Glutamatergic neuron (in vitro differentiated cells): ENCODE results near the gene NFIA. TPM values are rescaled to one million over a fixed set of nuclear protein-coding genes. Genes with fewer than 3 reads are reported as not detected.

Source experiments
- DNase-seq: peaks from one replicate; pipeline ENCODE4 v3.0.0; 2022
- H3K27ac Mint-ChIP-seq: one replicate; pipeline ENCODE4 v1.8.0; 2020; ENCODE audit warnings: mild to moderate bottlenecking, mixed read lengths, inconsistent platforms; ENCODE audit not compliant: unreplicated experiment
- H3K27me3 Mint-ChIP-seq: one replicate; pipeline ENCODE4 v1.8.0; 2020; ENCODE audit warnings: mild to moderate bottlenecking, moderate library complexity, mixed read lengths, inconsistent platforms; ENCODE audit not compliant: unreplicated experiment
- H3K36me3 Mint-ChIP-seq: one replicate; pipeline ENCODE4 v1.8.0; 2020; ENCODE audit warnings: mild to moderate bottlenecking, mixed read lengths, inconsistent platforms; ENCODE audit not compliant: unreplicated experiment
- H3K4me1 Mint-ChIP-seq: one replicate; pipeline ENCODE4 v1.8.0; 2020; ENCODE audit warnings: mild to moderate bottlenecking, low read depth, mixed read lengths, inconsistent platforms; ENCODE audit not compliant: unreplicated experiment
- H3K4me3 Mint-ChIP-seq: one replicate; pipeline ENCODE4 v1.8.0; 2020; ENCODE audit warnings: mild to moderate bottlenecking, mixed read lengths, inconsistent platforms; ENCODE audit not compliant: unreplicated experiment
- H3K9me3 Mint-ChIP-seq: one replicate; pipeline ENCODE4 v1.8.0; 2020; ENCODE audit warnings: mild to moderate bottlenecking, moderate library complexity, mixed read lengths, inconsistent platforms; ENCODE audit not compliant: unreplicated experiment
- CTCF ChIP-seq: fragments of 200-600 bp; sonication (generic); IDR thresholded peaks from one replicate; pipeline ENCODE4 v1.5.0; 2021; ENCODE audit not compliant: partially characterized antibody, unreplicated experiment
- total RNA-seq: library from RNA; stranded (reverse); fragmentation: NEBNext Ultra II Directional; extraction: Animal tissue kit (Norgen Biotek cat#: 25700); gene quantifications from one replicate; pipeline ENCODE4 v1.2.1, GENCODE V29; 2021; ENCODE audit not compliant: unreplicated experiment

The NFIA gene
- total RNA-seq, 1 donor from 2014 or later, result 16.4 TPM

- Mint-ChIP-seq H3K9me3 (no peaks in the 10 kb centered on the region), H3K36me3 (no peaks in the 10 kb centered on the region), H3K27me3 (no peaks in the 10 kb centered on the region), H3K4me3 (no peak overlapping the region), H3K4me1 (peaks cover 46% of the 10 kb centered on the region), H3K27ac (no peak overlapping the region)
- no peak for TF ChIP-seq CTCF
- no peak for DNase-seq
Measured at GRCh38 chr1:61204528-61204927, 122.2 kb downstream of the NFIA start.

- Mint-ChIP-seq H3K9me3 (no peaks in the 10 kb centered on the region), H3K4me1 (peaks cover 30% of the 10 kb centered on the region), H3K27ac (peak overlapping the region; percentile 53), H3K27me3 (no peaks in the 10 kb centered on the region), H3K4me3 (no peak overlapping the region), H3K36me3 (no peaks in the 10 kb centered on the region)
- no peak for DNase-seq
- TF ChIP-seq CTCF, result no peak
Measured at GRCh38 chr1:61207416-61207815, 125.1 kb downstream of the NFIA start.

GRCh38 chr1:61208172-61208571 is 125.8 kb downstream of the NFIA start:
- TF ChIP-seq CTCF, result no peak
- Mint-ChIP-seq H3K27ac (no peak overlapping the region), H3K4me1 (peaks cover 24% of the 10 kb centered on the region), H3K9me3 (no peaks in the 10 kb centered on the region), H3K36me3 (no peaks in the 10 kb centered on the region), H3K4me3 (no peak overlapping the region), H3K27me3 (no peaks in the 10 kb centered on the region)
- no peak for DNase-seq

DNA sequence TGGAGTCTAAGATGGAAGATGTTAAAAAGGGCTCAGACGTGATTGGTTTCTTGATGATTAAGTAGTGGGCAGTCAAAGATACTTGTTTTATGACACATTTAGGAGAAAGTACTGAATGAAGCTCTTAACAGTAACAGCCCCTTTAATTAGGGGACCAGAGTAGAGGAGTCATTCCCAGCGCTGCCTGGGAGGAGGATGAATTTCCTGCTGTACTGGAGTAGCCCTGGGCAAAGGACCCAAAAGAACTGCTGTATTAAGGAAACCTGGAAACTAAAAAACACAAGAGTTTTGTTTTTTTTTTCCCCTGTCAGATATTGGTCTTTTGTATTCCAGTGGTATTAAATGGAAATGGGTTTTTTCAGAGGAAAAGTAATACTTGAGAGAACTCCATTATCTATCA is 126.5 kb downstream of the NFIA start:
- Mint-ChIP-seq H3K27ac (no peak overlapping the region), H3K27me3 (no peaks in the 10 kb centered on the region), H3K36me3 (no peaks in the 10 kb centered on the region), H3K4me3 (no peak overlapping the region), H3K4me1 (peaks cover 21% of the 10 kb centered on the region), H3K9me3 (no peaks in the 10 kb centered on the region)
- DNase-seq, result no peak
- no peak for TF ChIP-seq CTCF

DNA sequence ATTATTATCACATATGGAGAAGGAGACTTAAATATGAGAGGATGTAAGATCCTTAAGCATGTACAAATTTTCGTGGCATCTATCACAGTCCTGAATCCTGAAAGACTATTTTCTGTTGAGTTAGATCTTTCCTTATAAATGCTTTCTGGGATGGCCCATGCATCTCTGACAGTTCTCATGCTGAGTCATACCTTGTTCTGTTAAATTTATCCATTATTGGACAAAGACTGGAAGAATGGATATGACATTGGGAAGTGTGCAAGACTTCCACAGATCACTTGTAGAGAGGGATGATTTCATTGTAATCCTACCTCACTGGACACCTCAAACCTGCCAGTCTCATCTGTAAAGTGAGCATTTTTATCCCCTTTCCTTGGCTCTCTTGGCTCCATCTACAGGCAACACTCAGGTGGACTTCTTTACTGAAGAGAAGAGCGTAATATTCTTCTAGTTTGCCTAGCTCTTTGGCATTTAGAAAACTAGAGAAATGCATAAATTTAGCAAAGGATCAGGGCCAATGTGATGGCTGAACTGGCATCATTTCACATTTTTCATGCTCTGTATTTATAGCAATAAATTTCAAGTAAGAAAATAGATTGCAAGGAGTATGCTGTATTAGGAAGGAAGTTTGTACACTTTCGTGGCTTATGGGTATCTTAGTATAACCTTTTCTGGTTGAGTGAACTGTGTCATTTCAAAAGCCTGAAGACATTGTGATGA is 128.2 kb downstream of the NFIA start:
- no peak for TF ChIP-seq CTCF
- Mint-ChIP-seq H3K27ac (no peak overlapping the region), H3K4me1 (peaks cover 21% of the 10 kb centered on the region), H3K36me3 (no peaks in the 10 kb centered on the region), H3K9me3 (no peaks in the 10 kb centered on the region), H3K4me3 (no peak overlapping the region), H3K27me3 (no peaks in the 10 kb centered on the region)
- no peak for DNase-seq
